WERI-Rb-1 (cell line): ENCODE results near the gene DCC.

ENCODE experiments used
- DNase-seq: peaks from one replicate; pipeline ENCODE4 v3.0.0-alpha.2; 2020
- H3K27ac ChIP-seq: fragments of 250-450 bp; sonication (Bioruptor Pico); 2 replicates; pipeline ENCODE4 v1.5.1; 2020; ENCODE audit warnings: mild to moderate bottlenecking, moderate library complexity
- H3K27me3 ChIP-seq: fragments of 250-450 bp; sonication (Bioruptor Pico); 2 replicates; pipeline ENCODE4 v1.5.1; 2021; ENCODE audit warnings: mild to moderate bottlenecking, low read depth, moderate library complexity; ENCODE audit not compliant: insufficient read depth, severe bottlenecking
- H3K36me3 ChIP-seq: fragments of 250-450 bp; sonication (Bioruptor Pico); 2 replicates; pipeline ENCODE4 v1.5.1; 2020; ENCODE audit warnings: mild to moderate bottlenecking, moderate library complexity
- H3K4me3 ChIP-seq: 2 replicates; pipeline ENCODE4 v1.5.1; 2011; ENCODE audit warnings: low read depth, mild to moderate bottlenecking, control low read depth, low read length
- H3K9me3 ChIP-seq: fragments of 250-450 bp; sonication (Bioruptor Pico); 2 replicates; pipeline ENCODE4 v1.5.1; 2021; ENCODE audit warnings: mild to moderate bottlenecking, moderate library complexity; ENCODE audit not compliant: severe bottlenecking
- TF ChIP-seq, protein P1 (sequence below): IDR thresholded peaks from 2 replicates; pipeline ENCODE4 v1.5.1; 2011; ENCODE audit warnings: low read depth, mild to moderate bottlenecking, control low read depth, inconsistent platforms, low read length

DCC gene

DNA sequence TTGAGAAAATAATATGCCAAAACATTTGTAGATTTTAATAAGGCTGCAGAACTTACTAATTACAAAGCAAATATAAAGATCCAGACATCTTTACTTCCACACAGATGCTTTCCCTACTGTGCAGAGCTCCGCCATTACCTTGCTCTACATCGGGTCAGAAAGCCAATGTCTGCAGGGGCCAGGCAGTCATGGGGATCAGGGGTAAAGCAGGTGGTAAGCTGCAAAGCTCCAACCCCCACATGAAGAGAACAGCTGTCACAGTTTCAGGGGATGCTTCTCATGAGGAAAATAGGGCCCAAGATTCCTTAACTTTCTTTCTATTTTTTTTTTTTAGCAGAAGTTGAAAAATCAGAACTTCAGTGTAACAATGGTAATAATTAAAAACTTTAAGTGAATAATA is 102.7 kb downstream of the DCC start:
- Histone ChIP-seq H3K27me3 (no peaks in the 10 kb centered on the region), H3K9me3 (no peaks in the 10 kb centered on the region), H3K36me3 (no peaks in the 10 kb centered on the region), H3K4me3 (no peak overlapping the region), H3K27ac (0 out of 2 replicates have a peak overlapping the region, but pooled peaks have one; percentile 16)
- TF ChIP-seq, protein P1, sequence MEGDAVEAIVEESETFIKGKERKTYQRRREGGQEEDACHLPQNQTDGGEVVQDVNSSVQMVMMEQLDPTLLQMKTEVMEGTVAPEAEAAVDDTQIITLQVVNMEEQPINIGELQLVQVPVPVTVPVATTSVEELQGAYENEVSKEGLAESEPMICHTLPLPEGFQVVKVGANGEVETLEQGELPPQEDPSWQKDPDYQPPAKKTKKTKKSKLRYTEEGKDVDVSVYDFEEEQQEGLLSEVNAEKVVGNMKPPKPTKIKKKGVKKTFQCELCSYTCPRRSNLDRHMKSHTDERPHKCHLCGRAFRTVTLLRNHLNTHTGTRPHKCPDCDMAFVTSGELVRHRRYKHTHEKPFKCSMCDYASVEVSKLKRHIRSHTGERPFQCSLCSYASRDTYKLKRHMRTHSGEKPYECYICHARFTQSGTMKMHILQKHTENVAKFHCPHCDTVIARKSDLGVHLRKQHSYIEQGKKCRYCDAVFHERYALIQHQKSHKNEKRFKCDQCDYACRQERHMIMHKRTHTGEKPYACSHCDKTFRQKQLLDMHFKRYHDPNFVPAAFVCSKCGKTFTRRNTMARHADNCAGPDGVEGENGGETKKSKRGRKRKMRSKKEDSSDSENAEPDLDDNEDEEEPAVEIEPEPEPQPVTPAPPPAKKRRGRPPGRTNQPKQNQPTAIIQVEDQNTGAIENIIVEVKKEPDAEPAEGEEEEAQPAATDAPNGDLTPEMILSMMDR = no peak
- DNase-seq = peak; percentile 82

DNA sequence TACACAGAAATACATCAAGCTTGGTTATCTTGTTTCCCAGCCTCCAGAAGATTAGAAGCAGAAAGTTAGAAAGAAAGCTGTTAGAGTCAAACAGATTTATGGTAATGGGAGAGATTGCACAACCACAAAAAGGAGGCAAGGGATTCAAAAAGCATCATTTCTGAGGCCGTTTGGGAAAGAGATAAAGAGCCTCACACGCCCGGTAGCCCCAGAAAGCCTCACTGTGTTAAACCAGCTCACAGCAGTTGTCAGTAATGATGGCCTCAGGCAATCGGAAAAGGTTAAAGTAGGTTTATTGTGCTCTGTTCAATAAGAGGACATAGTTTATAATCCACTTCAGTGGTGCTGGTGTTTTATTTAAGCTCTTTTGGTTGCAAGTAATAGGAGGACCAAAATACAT is 111.3 kb downstream of the DCC start:
- Histone ChIP-seq H3K4me3 (peak overlapping the region; percentile 20), H3K9me3 (no peaks in the 10 kb centered on the region), H3K27ac (peak overlapping the region; percentile 59), H3K36me3 (no peaks in the 10 kb centered on the region), H3K27me3 (no peaks in the 10 kb centered on the region)
- TF ChIP-seq, protein P1 = no peak
- DNase-seq = no peak

DNA sequence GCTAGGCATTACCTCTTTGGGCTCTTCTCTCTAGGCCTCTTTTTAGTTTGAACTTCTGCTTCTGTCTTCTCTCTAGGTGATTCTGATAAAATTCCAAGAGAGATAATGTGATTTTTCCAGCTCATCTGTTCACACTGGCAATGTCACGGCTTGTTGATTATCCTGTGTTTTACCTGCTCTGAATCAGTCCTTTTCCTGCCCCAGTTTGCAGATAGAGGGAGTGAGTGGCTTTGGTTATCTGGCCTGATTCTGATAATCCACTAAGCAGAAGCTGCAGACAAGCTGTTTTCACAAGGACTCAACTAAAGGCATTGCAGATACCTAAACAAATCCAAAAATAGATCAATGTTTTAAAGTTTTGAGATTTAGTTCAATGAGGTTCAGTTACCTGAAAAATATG is 111.9 kb downstream of the DCC start:
- TF ChIP-seq, protein P1 = peak; percentile 71
- H3K4me3 ChIP-seq = peak overlapping the region; percentile 20
- H3K27ac ChIP-seq = peak overlapping the region; percentile 59
- H3K36me3 ChIP-seq = no peaks in the 10 kb centered on the region
- H3K27me3 ChIP-seq = no peaks in the 10 kb centered on the region
- peak; percentile 74 for DNase-seq
- H3K9me3 ChIP-seq = no peaks in the 10 kb centered on the region

DNA sequence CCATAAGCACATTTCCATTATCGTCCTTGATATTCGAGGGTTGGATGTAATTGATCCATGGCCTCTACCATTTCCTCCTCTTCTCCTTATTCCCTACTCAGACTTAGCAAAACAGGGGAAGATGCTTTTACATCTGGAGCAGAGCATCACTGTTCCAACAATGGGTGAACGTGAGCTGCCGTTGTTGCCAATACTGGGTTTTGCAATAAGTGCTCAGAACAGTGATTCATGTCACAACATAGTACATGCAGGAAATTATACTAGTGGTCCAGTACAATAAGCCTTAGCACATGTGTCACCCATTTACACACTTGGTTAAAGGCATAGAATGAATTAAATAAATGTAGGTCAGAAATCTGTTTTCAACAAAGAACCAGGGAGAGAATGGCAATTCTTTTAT is 112.4 kb downstream of the DCC start:
- TF ChIP-seq, protein P1 = no peak
- Histone ChIP-seq H3K4me3 (no peak overlapping the region), H3K36me3 (no peaks in the 10 kb centered on the region), H3K9me3 (no peaks in the 10 kb centered on the region), H3K27me3 (no peaks in the 10 kb centered on the region), H3K27ac (no peak overlapping the region; the same call in 1 of the 2 replicates)
- DNase-seq = no peak

DNA sequence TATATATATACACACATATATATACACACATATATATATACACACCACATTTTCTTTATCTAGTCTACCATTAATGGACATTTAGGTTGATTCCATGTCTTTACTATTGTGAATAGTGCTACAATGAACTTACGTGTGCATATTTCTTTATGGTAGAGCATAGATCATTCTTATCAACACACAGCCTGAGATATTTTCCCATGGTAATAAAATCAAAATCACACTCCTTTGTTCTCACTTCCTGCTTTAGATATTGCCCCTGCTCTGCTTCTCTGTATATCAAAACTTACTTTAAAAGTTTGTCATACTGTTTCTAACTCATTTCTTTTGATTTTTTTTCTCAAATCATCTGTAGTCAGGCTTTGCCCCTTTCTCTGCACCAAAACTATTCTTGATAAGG is 119.9 kb downstream of the DCC start:
- DNase-seq = no peak
- H3K36me3 ChIP-seq = no peaks in the 10 kb centered on the region
- H3K27ac ChIP-seq = no peak overlapping the region
- no peaks in the 10 kb centered on the region for H3K9me3 ChIP-seq
- H3K4me3 ChIP-seq = no peak overlapping the region
- H3K27me3 ChIP-seq = no peaks in the 10 kb centered on the region
- TF ChIP-seq, protein P1 = no peak

DNA sequence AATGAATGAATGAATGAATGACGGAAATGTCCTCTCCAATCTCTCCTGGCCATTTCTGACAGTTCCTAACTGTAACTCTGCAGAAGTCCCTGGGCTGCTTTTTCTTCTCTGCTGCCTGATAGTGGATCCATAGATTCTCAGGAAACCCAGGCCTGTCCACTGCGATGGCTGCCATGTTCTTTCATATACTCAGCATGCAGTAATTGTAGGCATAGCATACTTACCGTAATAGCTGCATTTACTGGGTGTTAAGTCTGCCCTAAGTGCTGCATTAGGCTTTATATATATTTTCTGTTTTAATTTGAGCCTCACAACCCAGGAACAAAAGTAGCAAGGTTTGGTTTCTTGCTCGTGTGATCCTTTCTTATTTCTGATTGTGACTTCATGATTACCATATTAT is 122.9 kb downstream of the DCC start:
- H3K4me3 ChIP-seq = no peak overlapping the region
- no peaks in the 10 kb centered on the region for H3K9me3 ChIP-seq
- no peak for DNase-seq
- no peaks in the 10 kb centered on the region for H3K27me3 ChIP-seq
- no peaks in the 10 kb centered on the region for H3K36me3 ChIP-seq
- H3K27ac ChIP-seq = no peak overlapping the region
- TF ChIP-seq, protein P1 = no peak
